Ishikawa (cell line): ENCODE results near the gene OPRL1.

Experiments used
- CEBPB ChIP-seq: IDR thresholded peaks from 2 replicates; pipeline ENCODE4 v1.6.1; 2012
- CREB1 ChIP-seq: IDR thresholded peaks from 2 replicates; pipeline ENCODE4 v1.6.1; 2012; ENCODE audit warnings: low read depth
- EGR1 ChIP-seq: IDR thresholded peaks from 2 replicates; pipeline ENCODE4 v1.6.1; 2012
- EP300 ChIP-seq: IDR thresholded peaks from 2 replicates; pipeline ENCODE4 v1.6.1; 2012; ENCODE audit warnings: borderline replicate concordance
- FOXM1 ChIP-seq: IDR thresholded peaks from 2 replicates; pipeline ENCODE4 v1.6.1; 2012; ENCODE audit warnings: low read depth, borderline replicate concordance
- MAX ChIP-seq: IDR thresholded peaks from 2 replicates; pipeline ENCODE4 v1.6.1; 2012
- RAD21 ChIP-seq: IDR thresholded peaks from 2 replicates; pipeline ENCODE4 v1.6.1; 2012; ENCODE audit warnings: low read depth
- REST ChIP-seq: IDR thresholded peaks from 2 replicates; pipeline ENCODE4 v1.6.1; 2012; ENCODE audit warnings: low read depth, mild to moderate bottlenecking
- TAF1 ChIP-seq: IDR thresholded peaks from 2 replicates; pipeline ENCODE4 v1.6.1; 2012; ENCODE audit warnings: low read depth, mild to moderate bottlenecking
- TCF12 ChIP-seq: IDR thresholded peaks from 2 replicates; pipeline ENCODE4 v1.6.1; 2012; ENCODE audit warnings: low read depth
- TEAD4 ChIP-seq: IDR thresholded peaks from 2 replicates; pipeline ENCODE4 v1.6.1; 2012
- USF1 ChIP-seq: IDR thresholded peaks from 2 replicates; pipeline ENCODE4 v1.6.1; 2012
- YY1 ChIP-seq: IDR thresholded peaks from 2 replicates; pipeline ENCODE4 v1.6.1; 2012; ENCODE audit warnings: low read depth
- ZBTB7A ChIP-seq: IDR thresholded peaks from 2 replicates; pipeline ENCODE4 v1.6.1; 2012; ENCODE audit warnings: low read depth

- TF ChIP-seq USF1 (no peak), TAF1 (no peak), RAD21 (no peak), EP300 (no peak), FOXM1 (no peak), YY1 (no peak), REST (no peak), EGR1 (no peak), TCF12 (no peak), TEAD4 (no peak), ZBTB7A (no peak), CEBPB (no peak), MAX (no peak), CREB1 (no peak)
Measured at GRCh38 chr20:64116541-64117431, 36.9 kb downstream of the OPRL1 start.
